Panc1 (cell line): ENCODE results near the gene TRPM1. TPM values are rescaled to one million over a fixed set of nuclear protein-coding genes. Genes with fewer than 3 reads are reported as not detected.

ENCODE experiments used
- ATAC-seq: fragments of 200-7000 bp; cut with Tn5 transposase; 2 replicates; pipeline ENCODE4 v1.9.1; 2020; ENCODE audit warnings: mild to moderate bottlenecking, moderate library complexity
- BruUV-seq: library from RNA; stranded (reverse); fragments of 400-500 nt; replicated peaks from 2 replicates; lab custom pipeline; 2021; lab: Mats Ljungman, UMichigan
- CTCF ChIA-PET: fragments of 300-600 bp; sonication (Branson Sonifier 250); formaldehyde crosslinking; loops from one replicate; lab custom pipeline; 2022; ENCODE audit warnings: antibody characterized with exemption; lab: Charles Lee
- POLR2A ChIA-PET: fragments of 300-600 bp; sonication (Branson Sonifier 250); formaldehyde crosslinking; loops from one replicate; lab custom pipeline; 2022; ENCODE audit warnings: antibody characterized with exemption; lab: Charles Lee
- DNase-seq: peaks from one replicate; pipeline ENCODE4 v3.0.0-alpha.2; 2010; ENCODE audit warnings: low read depth, low spot score
- H3K27ac ChIP-seq: 2 replicates; pipeline ENCODE4 v1.5.1; 2011; ENCODE audit warnings: mild to moderate bottlenecking, low read length, inconsistent platforms
- H3K27me3 ChIP-seq: fragments of 200-500 bp; sonication (Bioruptor generic); 2 replicates; pipeline ENCODE4 v1.6.0; 2014; ENCODE audit warnings: low read length, inconsistent platforms; ENCODE audit not compliant: control insufficient read depth, insufficient read depth
- H3K36me3 ChIP-seq: fragments of 200-500 bp; sonication (Bioruptor generic); 2 replicates; pipeline ENCODE4 v1.5.1; 2014; ENCODE audit warnings: inconsistent platforms, mild to moderate bottlenecking, low read length, moderate library complexity; ENCODE audit not compliant: control insufficient read depth, insufficient read depth
- H3K4me1 ChIP-seq: 2 replicates; pipeline ENCODE4 v1.5.1; 2011; ENCODE audit warnings: inconsistent platforms, mild to moderate bottlenecking, low read length, moderate library complexity; ENCODE audit not compliant: control insufficient read depth, insufficient read depth
- H3K4me3 ChIP-seq, 2 experiments: 2 replicates each; pipeline ENCODE4 v1.5.1; 2011 to 2012; ENCODE audit warnings: low read depth in 2 of 2, low read length in 2 of 2, mild to moderate bottlenecking in 2 of 2, inconsistent platforms in 1 of 2, moderate library complexity in 1 of 2
- H3K9me3 ChIP-seq: fragments of 200-500 bp; sonication (Bioruptor generic); 2 replicates; pipeline ENCODE4 v1.5.1; 2014; ENCODE audit warnings: low read depth, mild to moderate bottlenecking, inconsistent platforms, low read length, moderate library complexity; ENCODE audit not compliant: control insufficient read depth, insufficient read depth
- CTCF ChIP-seq: fragments of 450-650 bp; IDR thresholded peaks from 2 replicates; pipeline ENCODE4 v1.5.1; 2017; ENCODE audit warnings: mild to moderate bottlenecking
- POLR2AphosphoS5 ChIP-seq: IDR thresholded peaks from 2 replicates; pipeline ENCODE4 v1.6.1; 2012; ENCODE audit warnings: mild to moderate bottlenecking, low read depth, low read length, moderate library complexity
- REST ChIP-seq, 2 experiments: IDR thresholded peaks; 2 replicates each; pipeline ENCODE4 v1.6.1; 2011 to 2012; ENCODE audit warnings: low read depth in 2 of 2, control low read depth in 1 of 2, low read length in 1 of 2, mild to moderate bottlenecking in 1 of 2, moderate library complexity in 1 of 2; ENCODE audit not compliant: insufficient read depth in 1 of 2
- SIN3A ChIP-seq: IDR thresholded peaks from 2 replicates; pipeline ENCODE4 v1.6.1; 2012; ENCODE audit warnings: low read depth, mild to moderate bottlenecking, low read length, moderate library complexity, borderline replicate concordance; ENCODE audit not compliant: insufficient read depth
- TCF7L2 ChIP-seq: IDR thresholded peaks from 2 replicates; pipeline ENCODE4 v1.6.1; 2011; ENCODE audit warnings: mild to moderate bottlenecking, low read depth, low read length, inconsistent platforms
- in situ Hi-C: cut with HindIII; loops from 2 replicates; pipeline ENCODE4 v1.10.0; 2016; ENCODE audit warnings: low sequenced_read_pairs, low pct_unique_long_range_greater_than_20kb
- intact Hi-C: fragments of 100-400 bp; cut with micrococcal nuclease; formaldehyde crosslinking; loops from one replicate; pipeline ENCODE4 v1.10.0; 2022; ENCODE audit not compliant: unreplicated experiment
- total RNA-seq: library from RNA; stranded (reverse); gene quantifications from one replicate; pipeline ENCODE4 v1.2.1, GENCODE V29; 2021; ENCODE audit not compliant: unreplicated experiment

The TRPM1 gene
- total RNA-seq, 1 experiment from 2014 or later: not detected

- no TSS peak for BruUV-seq
- POLR2A ChIA-PET: no interaction called here
- intact Hi-C loops: no loop called here
Observed at GRCh38 chr15:31090766-31091165, 10.8 kb downstream of the TRPM1 start.

GRCh38 chr15:31089368-31090047 is 12.0 kb downstream of the TRPM1 start:
- POLR2A ChIA-PET: no interaction called here
- ATAC-seq: no peak
- no peak overlapping the region for H3K4me3 ChIP-seq
- H3K9me3 ChIP-seq: no peaks in the 10 kb centered on the region
- TF ChIP-seq TCF7L2 (no peak), REST (IDR thresholded peaks at IDR 0.05; ENCODE audit: insufficient read depth in 1 of 2, low read depth in 2 of 2, low read length in 1 of 2) (no peak), CTCF (no peak), SIN3A (no peak), POLR2AphosphoS5 (no peak)
- in situ Hi-C loops (no loop called here), intact Hi-C loops (no loop called here)
- CTCF ChIA-PET: no interaction called here
- DNase-seq: no peak
- no peaks in the 10 kb centered on the region for H3K4me1 ChIP-seq
- BruUV-seq: no TSS peak
- no peaks in the 10 kb centered on the region for H3K27me3 ChIP-seq
- no peak overlapping the region for H3K27ac ChIP-seq
- H3K36me3 ChIP-seq: no peaks in the 10 kb centered on the region

More at GRCh38 chr15:31090766-31091165, 10.8 kb downstream of the TRPM1 start:
- no peak overlapping the region for H3K27ac ChIP-seq
- no peaks in the 10 kb centered on the region for H3K27me3 ChIP-seq
- H3K4me1 ChIP-seq: no peaks in the 10 kb centered on the region
- H3K4me3 ChIP-seq: no peak overlapping the region
- ATAC-seq (no peak), DNase-seq (no peak)
- no peaks in the 10 kb centered on the region for H3K9me3 ChIP-seq
- CTCF ChIA-PET: no interaction called here
- H3K36me3 ChIP-seq: no peaks in the 10 kb centered on the region
- in situ Hi-C loops: no loop called here
- no peak for TF ChIP-seq TCF7L2
- TF ChIP-seq REST (IDR thresholded peaks at IDR 0.05; ENCODE audit: insufficient read depth in 1 of 2, low read depth in 2 of 2, low read length in 1 of 2): no peak
- TF ChIP-seq POLR2AphosphoS5: no peak
- TF ChIP-seq SIN3A: no peak
- no peak for TF ChIP-seq CTCF
